OCI-LY7 (cell line): ENCODE data around the gene COL23A1.

Experiments used
- CTCF ChIP-seq: fragments of 200-600 bp; sonication (generic); conservative IDR thresholded peaks from 2 replicates; pipeline ENCODE4 v1.5.1; 2014; ENCODE audit warnings: mild to moderate bottlenecking, antibody characterized with exemption, low read length, moderate library complexity, mixed read lengths
- EZH2phosphoT487 ChIP-seq: fragments of 200-600 bp; sonication (generic); IDR thresholded peaks from 2 replicates; pipeline ENCODE4 v1.6.1; 2018; ENCODE audit warnings: low read depth, borderline replicate concordance, mild to moderate bottlenecking, mixed run types, antibody characterized with exemption, low read length, moderate library complexity, mixed read lengths

- TF ChIP-seq CTCF (no peak), EZH2phosphoT487 (no peak)
Measured at GRCh38 chr5:178511172-178511571, 79.0 kb downstream of the COL23A1 start.
